H9 (cell line): ENCODE data around the gene NME2. TPM values are rescaled to one million over a fixed set of nuclear protein-coding genes. Genes with fewer than 3 reads are reported as not detected.

Experiments
- DNase-seq: peaks from one replicate; pipeline ENCODE4 v3.0.0-alpha.2; 2017
- H2AFZ ChIP-seq: one replicate; pipeline ENCODE4 v1.6.1; 2013; ENCODE audit warnings: mild to moderate bottlenecking, low read length, control low read depth, moderate library complexity
- H2AK5ac ChIP-seq: 2 replicates; pipeline ENCODE4 v1.6.1; 2013; ENCODE audit warnings: low read length, control low read depth, mixed read lengths; ENCODE audit not compliant: insufficient read length
- H2BK120ac ChIP-seq: one replicate; pipeline ENCODE4 v1.6.1; 2013; ENCODE audit warnings: low read depth, mild to moderate bottlenecking, low read length, control low read depth, inconsistent platforms; ENCODE audit not compliant: poor library complexity, severe bottlenecking
- H2BK12ac ChIP-seq: 2 replicates; pipeline ENCODE4 v1.6.1; 2013; ENCODE audit warnings: low read length, control low read depth, mixed read lengths, low read depth; ENCODE audit not compliant: insufficient read length
- H2BK15ac ChIP-seq: 2 replicates; pipeline ENCODE4 v1.6.1; 2013; ENCODE audit warnings: low read depth, low read length, control low read depth
- H2BK20ac ChIP-seq: one replicate; pipeline ENCODE4 v1.6.1; 2013; ENCODE audit warnings: low read depth, mild to moderate bottlenecking, low read length, control low read depth, inconsistent platforms; ENCODE audit not compliant: poor library complexity, severe bottlenecking
- H2BK5ac ChIP-seq: 2 replicates; pipeline ENCODE4 v1.6.1; 2013; ENCODE audit warnings: low read length, control low read depth, mixed read lengths; ENCODE audit not compliant: insufficient read length
- H3K14ac ChIP-seq: 2 replicates; pipeline ENCODE4 v1.6.1; 2013; ENCODE audit warnings: low read length, control low read depth; ENCODE audit not compliant: insufficient read depth
- H3K18ac ChIP-seq: 2 replicates; pipeline ENCODE4 v1.6.1; 2013; ENCODE audit warnings: low read depth, mild to moderate bottlenecking, mixed read lengths, low read length, control low read depth; ENCODE audit not compliant: insufficient read length
- H3K23ac ChIP-seq: 2 replicates; pipeline ENCODE4 v1.6.1; 2013; ENCODE audit warnings: low read length, control low read depth, mixed read lengths, low read depth; ENCODE audit not compliant: insufficient read length
- H3K23me2 ChIP-seq: 2 replicates; pipeline ENCODE4 v1.6.1; 2013; ENCODE audit warnings: low read depth, mild to moderate bottlenecking, mixed read lengths, low read length, control low read depth; ENCODE audit not compliant: insufficient read length, poor library complexity, severe bottlenecking
- H3K27ac ChIP-seq: 2 replicates; pipeline ENCODE4 v1.5.1; 2013; ENCODE audit warnings: low read length, control low read depth, mixed read lengths, low read depth; ENCODE audit not compliant: insufficient read length
- H3K27me3 ChIP-seq: 2 replicates; pipeline ENCODE4 v1.6.1; 2013; ENCODE audit warnings: low read length, control low read depth, inconsistent platforms; ENCODE audit not compliant: insufficient read depth
- H3K4ac ChIP-seq: 2 replicates; pipeline ENCODE4 v1.6.1; 2013; ENCODE audit warnings: low read depth, mild to moderate bottlenecking, control low read depth, inconsistent platforms, low read length, moderate library complexity
- H3K4me1 ChIP-seq: 2 replicates; pipeline ENCODE4 v1.6.1; 2013; ENCODE audit warnings: low read length, control low read depth, inconsistent platforms; ENCODE audit not compliant: insufficient read depth
- H3K4me2 ChIP-seq: 2 replicates; pipeline ENCODE4 v1.6.1; 2013; ENCODE audit warnings: low read length, control low read depth, mixed read lengths; ENCODE audit not compliant: insufficient read length, insufficient read depth
- H3K56ac ChIP-seq: 2 replicates; pipeline ENCODE4 v1.6.1; 2013; ENCODE audit warnings: low read depth, mild to moderate bottlenecking, mixed read lengths, low read length, control low read depth; ENCODE audit not compliant: insufficient read length
- H3K79me1 ChIP-seq: 2 replicates; pipeline ENCODE4 v1.6.1; 2013; ENCODE audit warnings: low read depth, mild to moderate bottlenecking, moderate library complexity, low read length, control low read depth, inconsistent platforms; ENCODE audit not compliant: insufficient read depth, poor library complexity, severe bottlenecking
- H3K79me2 ChIP-seq: 2 replicates; pipeline ENCODE4 v1.6.1; 2013; ENCODE audit warnings: low read length, control low read depth, inconsistent platforms; ENCODE audit not compliant: insufficient read depth
- H3K9ac ChIP-seq: 2 replicates; pipeline ENCODE4 v1.6.1; 2013; ENCODE audit warnings: low read length, control low read depth, mixed read lengths; ENCODE audit not compliant: insufficient read length; ENCODE audit errors: extremely low read depth
- H3K9me3 ChIP-seq: one replicate; pipeline ENCODE4 v1.6.1; 2013; ENCODE audit warnings: low read depth, low read length, inconsistent platforms; ENCODE audit not compliant: control insufficient read depth
- H3T11ph ChIP-seq: one replicate; pipeline ENCODE4 v1.6.1; 2013; ENCODE audit warnings: mild to moderate bottlenecking, low read length, control low read depth, inconsistent platforms
- H4K20me1 ChIP-seq: one replicate; pipeline ENCODE4 v1.6.1; 2013; ENCODE audit not compliant: control insufficient read depth, insufficient read length, insufficient read depth
- H4K5ac ChIP-seq: 2 replicates; pipeline ENCODE4 v1.6.1; 2013; ENCODE audit warnings: low read depth, mild to moderate bottlenecking, mixed read lengths, low read length, control low read depth; ENCODE audit not compliant: insufficient read length
- H4K8ac ChIP-seq: replicated peaks from 2 replicates; pipeline ENCODE4 v1.6.1; 2013; ENCODE audit warnings: low read length, control low read depth, mixed read lengths, low read depth; ENCODE audit not compliant: insufficient read length
- H4K91ac ChIP-seq: 2 replicates; pipeline ENCODE4 v1.6.1; 2013; ENCODE audit warnings: low read depth, mild to moderate bottlenecking, moderate library complexity, mixed read lengths, low read length, control low read depth; ENCODE audit not compliant: insufficient read length
- H3K27ac Mint-ChIP-seq, 3 experiments: 2 replicates in 2 of 3; 3 replicates in 1 of 3; pipeline ENCODE4 v1.8.0; 2020 to 2021; ENCODE audit warnings: mixed read lengths in 3 of 3, mild to moderate bottlenecking in 1 of 3, moderate library complexity in 1 of 3
- H3K27me3 Mint-ChIP-seq: 2 replicates; pipeline ENCODE4 v1.8.0; 2021; ENCODE audit warnings: low read depth, mild to moderate bottlenecking, moderate library complexity, mixed read lengths
- H3K36me3 Mint-ChIP-seq, 3 experiments: 2 replicates in 2 of 3; 3 replicates in 1 of 3; pipeline ENCODE4 v1.8.0; 2020 to 2021; ENCODE audit warnings: low read depth in 3 of 3, mixed read lengths in 3 of 3; ENCODE audit not compliant: insufficient read depth in 1 of 3
- H3K4me1 Mint-ChIP-seq, 2 experiments: 2 replicates each; pipeline ENCODE4 v1.8.0; 2020; ENCODE audit warnings: mixed read lengths in 2 of 2
- H3K4me3 Mint-ChIP-seq, 2 experiments: 2 replicates in 1 of 2; 3 replicates in 1 of 2; pipeline ENCODE4 v1.8.0; 2020 to 2021; ENCODE audit warnings: mild to moderate bottlenecking in 2 of 2, mixed read lengths in 2 of 2, moderate library complexity in 1 of 2
- H3K9me3 Mint-ChIP-seq, 2 experiments: 2 replicates in 1 of 2; 3 replicates in 1 of 2; pipeline ENCODE4 v1.8.0; 2020; ENCODE audit warnings: mild to moderate bottlenecking in 2 of 2, mixed read lengths in 2 of 2, moderate library complexity in 1 of 2
- CTCF ChIP-seq: fragments of 200-600 bp; sonication (generic); conservative IDR thresholded peaks from 3 replicates; pipeline ENCODE4 v1.8.0; 2021; ENCODE audit warnings: antibody characterized with exemption, mild to moderate bottlenecking
- WGBS: extraction: QIAGEN DNeasy Blood & Tissue Kit; methylation state at CpG from one replicate; pipeline ENCODE4 v1.1.7; 2013; ENCODE audit warnings: missing lambda C conversion rate, low lambda C conversion rate, mixed read lengths; ENCODE audit not compliant: insufficient read length; ENCODE audit errors: extremely low coverage; 5-methylcytosine and 5-hydroxymethylcytosine counted together
- total RNA-seq: library from RNA; stranded (reverse); gene quantifications from 2 replicates; pipeline ENCODE4 v1.2.1, GENCODE V29; 2021

Gene NME2
- total RNA-seq, 1 experiment from 2014 or later: 819 TPM

- Histone ChIP-seq H4K20me1 (no peaks in the 10 kb centered on the region), H3K23me2 (no peaks in the 10 kb centered on the region), H3K79me1 (no peaks in the 10 kb centered on the region), H3K4me2 (no peak overlapping the region), H4K91ac (no peak overlapping the region), H3K56ac (no peak overlapping the region), H3K9me3 (no peaks in the 10 kb centered on the region), H3T11ph (no peak overlapping the region), H3K4ac (no peak overlapping the region), H2BK120ac (no peak overlapping the region), H2BK15ac (no peak overlapping the region), H3K27ac (no peak overlapping the region), H2BK12ac (no peak overlapping the region), H2BK5ac (no peak overlapping the region), H2AFZ (no peak overlapping the region), H3K79me2 (no peaks in the 10 kb centered on the region), H2BK20ac (no peak overlapping the region), H4K8ac (no peak overlapping the region), H4K5ac (no peak overlapping the region), H3K18ac (no peak overlapping the region), H3K4me1 (no peaks in the 10 kb centered on the region), H3K9ac (no peak overlapping the region), H3K23ac (no peak overlapping the region), H3K14ac (no peak overlapping the region), H2AK5ac (no peak overlapping the region), H3K27me3 (no peaks in the 10 kb centered on the region)
- Mint-ChIP-seq H3K27ac (peak overlapping the region in 2 of 3 experiments; percentile 16 to 30; a peak in 2 of 7 replicates), H3K4me3 (no peak overlapping the region), H3K36me3 (peaks cover 19 to 84% (median 65%) of the 10 kb centered on the region in 3 experiments; a peak in 6 of 7 replicates), H3K27me3 (no peaks in the 10 kb centered on the region), H3K9me3 (no peaks in the 10 kb centered on the region), H3K4me1 (no peaks in the 10 kb centered on the region)
- WGBS: no CpG with 5 or more reads among the region's 8 CpGs
- no peak for DNase-seq
- no peak for TF ChIP-seq CTCF
These were observed 19.6 kb downstream of the NME2 start for GRCh38 chr17:51185763-51186332.
